ENCODE measurements around the gene DNAJC10. TPM values are rescaled to one million over a fixed set of nuclear protein-coding genes. Genes with fewer than 3 reads are reported as not detected.

The DNAJC10 gene
- polyA plus RNA-seq, 4 donors, result 158 to 204 (median 184) TPM

- DNase-seq (ENCODE audit: low read depth in 4 of 4, low spot score in 3 of 4), result no peak
Observed at GRCh38 chr2:182831921-182832320, 115.9 kb downstream of the DNAJC10 start.

DNA sequence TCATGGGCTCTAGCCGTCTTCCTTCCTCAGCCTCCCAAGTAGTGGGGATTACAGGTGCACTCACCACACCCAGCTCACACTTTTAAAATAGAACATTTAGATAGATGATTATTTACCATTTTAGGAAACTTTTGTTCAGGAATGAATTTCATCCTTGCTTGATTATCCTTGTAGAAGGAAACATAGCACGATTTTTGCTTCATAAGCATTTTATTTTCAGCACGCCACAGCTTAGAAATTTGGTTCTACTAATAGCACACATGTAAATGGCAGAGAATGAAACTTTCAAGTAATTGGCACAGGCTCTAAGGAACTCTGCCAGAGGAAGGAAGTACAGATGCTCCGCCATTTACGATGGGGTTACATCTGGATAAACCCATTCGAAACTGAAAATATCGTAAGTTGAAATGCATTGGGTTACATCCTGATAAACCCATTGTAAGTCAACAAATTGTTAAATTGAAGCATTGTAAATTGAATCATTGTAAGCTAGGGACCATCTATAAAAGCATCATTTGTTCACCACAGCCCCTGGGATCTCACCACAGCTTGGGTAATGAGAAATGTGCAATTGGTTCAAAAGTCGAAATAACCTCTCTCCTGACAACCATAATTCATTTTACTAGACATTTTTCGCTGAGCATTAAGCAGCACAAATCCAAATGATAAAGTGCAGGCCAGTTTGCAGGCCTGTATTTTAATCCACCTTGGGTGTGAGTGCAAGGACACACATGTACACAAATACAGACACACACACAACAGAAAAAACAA is 117.2 kb downstream of the DNAJC10 start:
- no peak for DNase-seq (ENCODE audit: low read depth in 4 of 4, low spot score in 3 of 4)

- no peak for DNase-seq (ENCODE audit: low read depth in 4 of 4, low spot score in 3 of 4)
Observed at GRCh38 chr2:182834293-182834692, 118.2 kb downstream of the DNAJC10 start.

DNA sequence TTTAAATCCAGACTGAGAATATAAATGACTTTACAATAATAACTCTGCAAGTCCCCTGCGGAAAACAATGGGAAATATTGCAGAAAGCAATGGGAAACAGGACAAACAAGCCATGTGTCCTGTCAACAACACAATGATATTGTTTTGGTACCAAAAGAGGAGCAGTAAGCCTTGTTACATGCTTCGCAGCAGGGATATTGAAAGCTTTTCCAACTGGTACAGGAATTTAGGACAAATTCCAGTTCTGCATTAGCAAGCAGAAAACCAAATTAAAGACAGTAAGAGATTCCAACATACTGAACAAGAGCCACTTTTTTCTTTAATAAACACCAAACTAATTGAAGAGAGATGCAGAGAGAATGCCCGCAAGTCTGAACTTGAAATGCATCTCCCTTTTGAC is 120.4 kb downstream of the DNAJC10 start:
- DNase-seq (ENCODE audit: low read depth in 4 of 4, low spot score in 3 of 4), result no peak

Other genes with a start within 250 kb of the DNAJC10 start
- gene FRZB, start 150.4 kb downstream of the DNAJC10 start, polyA plus RNA-seq (ENCODE audit: insufficient read length in 4 of 4), result 10 to 100 TPM; 12.1 to 17.7 (median 14.0) TPM